22Rv1 (cell line): ENCODE results near the gene PNRC1.

Experiments
- H3K27ac ChIP-seq: fragments of 450-650 bp; 2 replicates; pipeline ENCODE4 v1.5.1; 2017
- CTCF ChIP-seq: fragments of 450-650 bp; IDR thresholded peaks from 2 replicates; pipeline ENCODE4 v1.5.1; 2017; ENCODE audit warnings: mild to moderate bottlenecking
- ZFX ChIP-seq: fragments of 450-650 bp; IDR thresholded peaks from 2 replicates; pipeline ENCODE4 v1.6.1; 2017; ENCODE audit warnings: antibody characterized with exemption, borderline replicate concordance

PNRC1 gene

GRCh38 chr6:89084954-89085353, 4.4 kb downstream of the PNRC1 start:
- TF ChIP-seq ZFX (no peak), CTCF (no peak)
- H3K27ac ChIP-seq, result no peak overlapping the region

DNA sequence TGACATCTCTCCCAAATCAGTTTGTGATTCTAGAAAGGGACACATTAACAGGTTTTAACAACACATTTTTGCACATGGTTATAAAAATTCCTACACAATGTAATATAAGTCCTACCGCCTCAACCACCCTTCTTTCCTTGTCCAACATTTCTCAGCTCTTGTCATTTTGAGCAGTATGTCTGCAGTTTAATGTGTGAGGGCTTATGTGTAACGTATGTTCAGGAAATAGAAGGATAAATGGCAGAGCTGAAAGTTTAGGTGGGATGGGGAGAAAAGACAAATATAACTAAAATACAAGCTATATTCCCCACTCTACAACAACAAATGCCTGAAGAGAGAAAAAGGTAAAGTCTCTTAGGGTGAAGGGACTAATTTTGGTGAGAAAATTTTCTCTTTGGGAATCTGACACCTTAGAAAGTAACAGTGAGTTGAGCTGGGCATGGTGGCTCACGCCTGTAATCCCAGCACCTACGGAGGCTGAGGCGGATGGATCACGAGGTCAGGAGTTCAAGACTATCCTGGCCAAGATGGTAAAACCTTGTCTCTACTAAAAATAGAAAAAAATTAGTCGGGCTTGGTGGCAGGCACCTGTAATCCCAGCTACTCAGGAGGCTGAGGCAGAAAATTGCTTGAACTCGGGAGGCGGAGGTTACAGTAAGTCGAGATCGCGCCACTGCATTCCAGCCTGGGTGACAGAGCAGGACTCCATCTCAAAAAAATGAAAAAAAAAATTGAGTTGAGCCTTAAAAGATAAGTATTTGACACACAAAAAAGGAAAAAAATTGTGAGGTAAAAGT, 5.1 kb downstream of the PNRC1 start:
- no peak overlapping the region for H3K27ac ChIP-seq
- TF ChIP-seq CTCF, result no peak

DNA sequence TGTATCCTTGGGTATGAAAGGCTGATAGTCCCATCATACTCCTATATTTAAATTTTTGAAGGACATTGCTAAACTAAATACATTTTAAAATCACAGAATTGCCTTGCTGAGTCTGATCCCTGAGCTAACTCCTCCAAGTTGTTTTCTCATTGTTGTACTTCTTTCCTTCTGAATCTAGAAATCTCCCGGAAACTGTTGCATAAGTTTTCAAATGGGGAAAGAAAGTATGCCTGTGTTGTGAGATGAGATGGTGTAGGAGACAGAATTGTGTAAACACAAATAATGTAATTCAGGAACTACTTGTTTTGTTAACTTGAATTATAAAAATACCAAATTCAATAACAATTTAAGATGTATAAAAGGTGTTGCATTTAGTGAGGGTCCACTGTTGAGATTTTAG, 7.3 kb downstream of the PNRC1 start:
- no peak for TF ChIP-seq CTCF
- no peak for TF ChIP-seq ZFX
- no peak overlapping the region for H3K27ac ChIP-seq

GRCh38 chr6:89098461-89098860, 17.9 kb downstream of the PNRC1 start:
- TF ChIP-seq ZFX (no peak), CTCF (no peak)
- H3K27ac ChIP-seq, result no peak overlapping the region

GRCh38 chr6:89100114-89100513, 19.6 kb downstream of the PNRC1 start:
- TF ChIP-seq CTCF (no peak), ZFX (no peak)
- no peak overlapping the region for H3K27ac ChIP-seq

DNA sequence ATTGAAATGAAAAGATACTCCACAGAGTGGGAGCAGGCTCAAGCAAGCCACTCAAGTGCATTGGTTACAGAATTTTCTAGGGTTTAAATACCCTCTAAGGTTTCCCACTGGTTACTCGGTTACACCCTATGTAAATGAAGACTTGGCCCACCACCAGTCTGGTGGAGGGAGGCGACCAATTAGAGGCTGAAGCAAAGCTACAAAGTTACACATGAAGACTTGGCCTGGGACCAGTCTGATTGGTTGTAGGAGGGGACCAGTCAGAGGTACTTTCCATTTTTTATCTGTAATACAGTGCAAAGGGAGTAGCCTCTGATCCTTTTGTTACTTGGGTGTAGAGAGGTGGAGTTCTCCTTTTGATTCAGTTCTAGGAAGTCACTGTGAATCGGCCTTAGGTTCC, 29.7 kb downstream of the PNRC1 start:
- no peak overlapping the region for H3K27ac ChIP-seq
- TF ChIP-seq CTCF (no peak), ZFX (no peak)

- no peak overlapping the region for H3K27ac ChIP-seq
- TF ChIP-seq ZFX, result no peak
- TF ChIP-seq CTCF, result no peak
These were observed 31.4 kb downstream of the PNRC1 start for GRCh38 chr6:89111933-89112332.
